GM12872 (cell line): ENCODE results near the gene TBC1D32.
A peak's percentile ranks its signal among the peaks of the same experiment; 100 is the strongest.

Experiments used
- CTCF ChIP-seq: IDR thresholded peaks from 3 replicates; pipeline ENCODE4 v1.5.1; 2011; ENCODE audit warnings: low read depth, mild to moderate bottlenecking, low read length, moderate library complexity; ENCODE audit not compliant: insufficient read depth

TBC1D32 gene

DNA sequence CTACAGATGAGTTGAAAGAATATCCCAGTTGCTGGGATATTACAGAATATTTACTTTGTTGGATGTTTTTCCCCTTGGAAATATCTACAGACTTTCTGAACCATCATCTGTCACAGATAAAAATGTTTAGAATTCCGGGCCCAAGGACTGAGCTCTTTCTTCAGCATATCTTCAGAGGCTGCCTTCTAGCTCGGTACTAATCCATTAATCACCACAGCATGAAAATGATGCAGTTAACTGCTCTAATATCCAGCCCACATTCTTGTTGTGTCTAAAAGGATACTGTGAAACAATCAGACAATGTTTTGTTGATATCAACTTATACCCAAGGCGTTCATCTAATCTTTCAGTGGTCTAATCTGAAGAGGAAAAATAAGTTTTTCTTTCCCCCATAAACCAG, 247.4 kb downstream of the TBC1D32 start:
- no peak for TF ChIP-seq CTCF

DNA sequence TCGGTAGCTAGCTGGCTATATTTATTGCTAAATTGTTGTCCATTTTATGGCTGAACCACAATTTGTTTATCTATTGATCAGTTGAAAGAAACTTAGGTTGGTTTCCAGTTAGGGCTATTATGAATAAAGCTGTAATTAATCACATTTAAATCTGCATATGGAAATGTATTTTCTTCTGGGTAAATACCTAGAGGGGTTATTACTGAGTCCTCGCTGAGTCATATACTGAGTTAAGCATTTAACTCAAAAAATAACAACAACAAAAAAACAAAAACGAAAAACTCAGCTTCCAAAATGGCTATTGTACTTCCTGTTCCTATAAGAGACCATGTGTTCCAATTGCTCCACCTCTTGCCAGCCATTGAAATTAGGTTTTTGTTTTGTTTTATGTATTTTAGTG, 258.2 kb downstream of the TBC1D32 start:
- no peak for TF ChIP-seq CTCF

DNA sequence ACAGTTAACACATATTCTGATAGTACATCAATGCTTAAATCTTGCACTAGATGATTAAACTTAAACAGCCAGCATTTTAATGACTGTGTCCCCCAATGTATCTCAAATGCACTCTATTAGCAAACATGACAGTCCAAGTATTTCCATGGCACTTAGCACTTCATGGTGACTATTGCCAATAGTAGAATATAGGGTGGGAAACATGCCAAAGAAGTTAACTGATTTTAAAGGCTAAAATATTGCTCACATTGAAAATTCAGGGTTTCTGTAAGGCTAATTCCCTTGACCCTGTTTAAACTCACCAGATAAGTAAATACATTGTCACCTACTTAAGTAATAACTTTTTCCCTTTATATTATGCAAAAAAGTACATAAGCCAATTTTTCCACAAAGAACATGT, 266.9 kb downstream of the TBC1D32 start:
- no peak for TF ChIP-seq CTCF

- TF ChIP-seq CTCF, result no peak
Observed at GRCh38 chr6:121064345-121064744, 269.9 kb downstream of the TBC1D32 start.

DNA sequence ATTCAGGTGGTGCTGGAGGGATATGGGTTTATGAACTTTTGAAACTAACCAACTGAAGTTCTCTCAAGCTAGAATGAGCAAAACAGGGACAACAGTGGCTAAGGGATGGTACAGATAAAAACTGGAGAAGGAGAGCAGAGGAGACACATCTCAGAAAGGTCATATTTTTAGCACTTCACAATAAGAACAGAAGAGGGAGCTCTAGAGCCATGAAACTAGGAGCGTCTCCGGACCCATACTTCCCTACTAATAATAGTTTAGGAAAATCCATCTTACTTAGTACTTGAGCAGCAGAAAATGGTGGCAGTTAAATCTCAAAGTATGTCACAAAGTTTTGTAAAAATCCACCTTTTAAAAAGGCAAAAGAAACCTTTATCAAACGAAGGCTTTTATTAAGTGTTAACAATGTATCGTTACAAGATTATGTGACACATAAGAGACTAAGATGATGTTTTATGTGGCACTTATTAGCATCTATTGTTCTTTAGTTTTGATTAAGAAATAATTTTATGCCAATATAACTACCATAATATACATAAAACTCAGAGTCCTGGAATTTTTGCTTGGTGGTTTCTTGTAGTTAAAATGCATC, 278.6 kb downstream of the TBC1D32 start:
- TF ChIP-seq CTCF, result peak; percentile 71

GRCh38 chr6:121044905-121045304, 289.4 kb downstream of the TBC1D32 start:
- 0 out of 3 replicates have a peak, but pooled peaks have one; percentile 4 for TF ChIP-seq CTCF

DNA sequence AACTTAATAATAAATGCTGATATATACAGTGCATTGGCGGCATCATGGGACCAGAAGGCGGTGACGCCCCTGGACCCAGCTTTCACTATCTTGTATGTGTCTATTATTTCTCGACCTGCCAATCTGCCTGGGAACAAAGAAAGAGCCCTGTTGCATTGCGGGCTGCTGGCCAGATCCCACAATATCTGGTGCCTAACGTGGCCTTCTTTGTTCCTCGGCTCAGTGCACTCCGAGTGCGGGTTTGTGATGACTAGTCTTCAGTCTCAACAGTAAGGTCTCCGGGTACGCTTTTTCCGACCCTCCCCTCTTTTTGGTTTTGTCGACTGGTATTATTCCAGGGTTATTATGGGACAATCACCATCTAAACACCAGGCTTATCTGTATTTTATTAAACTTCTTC, 291.5 kb downstream of the TBC1D32 start:
- TF ChIP-seq CTCF, result no peak
